ENCODE results near the gene UBAC1.
"Not testable (repeated sequence)": the region's sequence is repeated elsewhere in the genome, so short reads cannot be mapped to it uniquely, and the experiment has no call there.

UBAC1 gene

GRCh38 chr9:135920973-135921585 is 40.1 kb downstream of the UBAC1 start:
- H3K79me2 ChIP-seq (ENCODE audit: insufficient read depth, low read depth) = no peaks in the 10 kb centered on the region
- H3K4me3 ChIP-seq (IDR thresholded peaks at IDR 0.05; ENCODE audit: insufficient read depth, low read depth, low read length) = no peak overlapping the region
- H2AFZ ChIP-seq (ENCODE audit: low read depth) = no peak overlapping the region
- no peaks in the 10 kb centered on the region for H4K20me1 ChIP-seq (ENCODE audit: insufficient read depth)
- H3K4me2 ChIP-seq = no peak overlapping the region
- no peak for TF ChIP-seq CTCF (conservative IDR thresholded peaks at IDR 0.05; ENCODE audit: low read depth, low read length)
- no peaks in the 10 kb centered on the region for H3K4me1 ChIP-seq (ENCODE audit: low read depth, poor library complexity, severe bottlenecking)
- no peaks in the 10 kb centered on the region for H3K27me3 ChIP-seq (ENCODE audit: insufficient read depth, low read depth)
- H3K36me3 ChIP-seq (ENCODE audit: insufficient read depth) = no peaks in the 10 kb centered on the region
- no peak overlapping the region for H3K9ac ChIP-seq
- no peak overlapping the region for H3K27ac ChIP-seq

GRCh38 chr9:135920256-135920930 is 40.8 kb downstream of the UBAC1 start:
- Histone ChIP-seq H3K36me3 (ENCODE audit: insufficient read depth) (no peaks in the 10 kb centered on the region; the same call in 1 of the 2 replicates), H3K27ac (no peak overlapping the region), H3K4me1 (ENCODE audit: low read depth, poor library complexity, severe bottlenecking) (no peaks in the 10 kb centered on the region), H3K27me3 (ENCODE audit: insufficient read depth, low read depth) (no peaks in the 10 kb centered on the region), H2AFZ (ENCODE audit: low read depth) (no peak overlapping the region), H3K4me3 (IDR thresholded peaks at IDR 0.05; ENCODE audit: insufficient read depth, low read depth, low read length) (no peak overlapping the region), H3K9ac (no peak overlapping the region), H3K4me2 (no peak overlapping the region), H4K20me1 (ENCODE audit: insufficient read depth) (no peaks in the 10 kb centered on the region), H3K79me2 (ENCODE audit: insufficient read depth, low read depth) (no peaks in the 10 kb centered on the region)
- TF ChIP-seq CTCF (conservative IDR thresholded peaks at IDR 0.05; ENCODE audit: low read depth, low read length) = no peak

DNA sequence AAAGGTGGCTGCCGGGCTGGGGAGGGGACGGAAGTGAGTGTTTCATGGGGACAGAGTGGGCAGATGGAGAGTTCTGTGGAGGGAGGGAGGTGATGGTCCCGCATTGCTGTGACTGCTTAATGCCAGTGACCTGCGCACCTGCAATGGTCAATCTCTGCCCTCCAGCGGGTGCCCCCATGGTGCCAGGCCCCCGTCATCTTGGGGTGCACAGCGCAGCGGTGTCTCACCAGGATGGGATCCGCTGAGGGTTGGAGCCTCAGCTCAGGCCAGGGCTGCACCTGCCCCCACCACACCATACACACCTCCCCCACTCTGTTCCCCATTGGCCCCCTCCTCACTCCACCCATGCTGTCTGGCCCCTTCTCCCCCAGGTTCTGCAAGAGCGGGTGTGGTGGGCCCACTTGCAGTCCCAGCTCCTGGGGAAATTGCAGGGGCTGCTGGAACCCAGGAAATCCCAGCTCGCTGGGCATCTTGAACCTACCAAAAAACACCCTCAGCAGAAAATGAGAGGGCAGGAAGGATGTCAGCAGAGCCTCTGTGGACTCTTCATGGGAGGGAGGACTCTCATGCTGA is 41.8 kb downstream of the UBAC1 start:
- Histone ChIP-seq H4K20me1 (ENCODE audit: insufficient read depth) (no peaks in the 10 kb centered on the region), H3K27me3 (ENCODE audit: insufficient read depth, low read depth) (no peaks in the 10 kb centered on the region), H3K4me1 (ENCODE audit: low read depth, poor library complexity, severe bottlenecking) (no peaks in the 10 kb centered on the region), H3K9ac (no peak overlapping the region), H3K4me2 (no peak overlapping the region), H3K36me3 (ENCODE audit: insufficient read depth) (no peaks in the 10 kb centered on the region; the same call in 1 of the 2 replicates), H3K27ac (no peak overlapping the region), H3K79me2 (ENCODE audit: insufficient read depth, low read depth) (no peaks in the 10 kb centered on the region), H3K4me3 (IDR thresholded peaks at IDR 0.05; ENCODE audit: insufficient read depth, low read depth, low read length) (no peak overlapping the region), H2AFZ (ENCODE audit: low read depth) (no peak overlapping the region)
- TF ChIP-seq CTCF (conservative IDR thresholded peaks at IDR 0.05; ENCODE audit: low read depth, low read length) = no peak

- not testable (repeated sequence) for H3K4me1 ChIP-seq (ENCODE audit: low read depth, poor library complexity, severe bottlenecking); H3K4me3 ChIP-seq (IDR thresholded peaks at IDR 0.05; ENCODE audit: insufficient read depth, low read depth, low read length); H3K27ac ChIP-seq; H3K79me2 ChIP-seq (ENCODE audit: insufficient read depth, low read depth); H3K27me3 ChIP-seq (ENCODE audit: insufficient read depth, low read depth); H4K20me1 ChIP-seq (ENCODE audit: insufficient read depth); H3K9ac ChIP-seq; H2AFZ ChIP-seq (ENCODE audit: low read depth); H3K36me3 ChIP-seq (ENCODE audit: insufficient read depth); H3K4me2 ChIP-seq
Measured at GRCh38 chr9:135916227-135916626, 44.9 kb downstream of the UBAC1 start.

DNA sequence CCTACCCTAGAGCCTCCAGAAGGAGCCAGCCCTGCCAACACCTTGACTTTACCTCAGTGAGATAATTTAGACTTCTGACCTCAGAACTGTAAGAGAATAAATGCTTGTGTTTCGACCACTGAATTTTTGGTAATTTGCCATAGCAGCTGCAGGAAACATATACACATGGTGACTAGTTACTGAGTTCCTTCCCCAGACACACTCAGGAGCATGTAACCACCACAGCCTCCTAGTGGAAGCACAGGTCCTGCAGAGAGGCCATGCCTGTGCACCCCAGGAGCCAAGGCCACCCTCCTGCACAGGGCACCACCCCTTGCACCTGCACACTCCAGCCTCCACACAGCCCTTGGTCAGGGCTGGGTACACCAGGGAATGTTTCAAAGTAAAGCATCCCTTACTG is 46.3 kb downstream of the UBAC1 start:
- H3K27me3 ChIP-seq (ENCODE audit: insufficient read depth, low read depth) = no peaks in the 10 kb centered on the region
- H3K36me3 ChIP-seq (ENCODE audit: insufficient read depth) = no peaks in the 10 kb centered on the region; the same call in 1 of the 2 replicates
- no peak overlapping the region for H3K4me3 ChIP-seq (IDR thresholded peaks at IDR 0.05; ENCODE audit: insufficient read depth, low read depth, low read length)
- no peak overlapping the region for H3K27ac ChIP-seq
- H3K4me2 ChIP-seq = no peak overlapping the region
- H3K79me2 ChIP-seq (ENCODE audit: insufficient read depth, low read depth) = no peaks in the 10 kb centered on the region
- H4K20me1 ChIP-seq (ENCODE audit: insufficient read depth) = no peaks in the 10 kb centered on the region
- no peak overlapping the region for H3K9ac ChIP-seq
- TF ChIP-seq CTCF (conservative IDR thresholded peaks at IDR 0.05; ENCODE audit: low read depth, low read length) = no peak
- no peaks in the 10 kb centered on the region for H3K4me1 ChIP-seq (ENCODE audit: low read depth, poor library complexity, severe bottlenecking)
- no peak overlapping the region for H2AFZ ChIP-seq (ENCODE audit: low read depth)

DNA sequence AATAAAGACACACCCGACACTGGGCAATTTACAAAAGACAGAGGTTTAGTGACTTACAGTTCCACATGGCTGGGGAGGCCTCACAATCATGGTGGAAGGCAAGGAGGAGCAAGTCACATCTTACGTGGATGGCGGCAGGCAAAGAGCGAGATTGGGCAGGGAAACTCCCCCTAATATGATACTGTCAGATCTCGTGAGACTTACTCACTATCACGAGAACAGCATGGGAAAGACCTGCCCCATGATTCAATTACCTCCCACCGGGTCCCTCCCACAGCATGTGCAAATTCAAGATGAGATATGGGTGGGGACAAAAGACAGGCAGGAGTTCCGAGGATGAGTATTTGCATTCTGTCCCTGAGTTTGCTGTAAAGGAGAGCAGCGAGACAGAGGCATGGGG is 49.9 kb downstream of the UBAC1 start:
- H3K36me3 ChIP-seq (ENCODE audit: insufficient read depth) = not testable (repeated sequence)

More for the DNA sequence above, 49.9 kb downstream of the UBAC1 start:
- not testable (repeated sequence) for H2AFZ ChIP-seq (ENCODE audit: low read depth); H3K9ac ChIP-seq; H3K27ac ChIP-seq; H3K4me1 ChIP-seq (ENCODE audit: low read depth, poor library complexity, severe bottlenecking); H3K4me2 ChIP-seq; H3K79me2 ChIP-seq (ENCODE audit: insufficient read depth, low read depth); H3K4me3 ChIP-seq (IDR thresholded peaks at IDR 0.05; ENCODE audit: insufficient read depth, low read depth, low read length); H4K20me1 ChIP-seq (ENCODE audit: insufficient read depth); H3K27me3 ChIP-seq (ENCODE audit: insufficient read depth, low read depth)

All from KMS-11 (cell line).